ENCODE data around the gene FAM177A1. TPM values are rescaled to one million over a fixed set of nuclear protein-coding genes. Genes with fewer than 3 reads are reported as not detected.
"Not testable (repeated sequence)": the region's sequence is repeated elsewhere in the genome, so short reads cannot be mapped to it uniquely, and the experiment has no call there.

Gene FAM177A1
- 10 to 100 TPM; 50.1 to 70.4 (median 57.2) TPM for polyA plus RNA-seq (ENCODE audit: insufficient read length in 4 of 4)

GRCh38 chr14:35046048-35046750 is at the start of gene FAM177A1:
Gene FAM177A1, plus strand, starts transcription at chr14:35046272. Its CDS starts 192 bp downstream, at chr14:35046464.
- peak; percentile 58 to 85 (median 78) for DNase-seq (ENCODE audit: low read depth in 4 of 4, low spot score in 2 of 4)

- no peak for DNase-seq (ENCODE audit: low read depth in 4 of 4, low spot score in 2 of 4)
Observed at GRCh38 chr14:34997762-34998161, 48.3 kb upstream of the FAM177A1 start.

GRCh38 chr14:34999500-34999899 is 46.6 kb upstream of the FAM177A1 start:
- no peak for DNase-seq (ENCODE audit: low read depth in 4 of 4, low spot score in 2 of 4)

- DNase-seq (ENCODE audit: low read depth in 4 of 4, low spot score in 2 of 4): no peak
Observed at GRCh38 chr14:35001621-35002020, 44.5 kb upstream of the FAM177A1 start.

GRCh38 chr14:35004839-35005238 is 41.2 kb upstream of the FAM177A1 start:
- no peak for DNase-seq (ENCODE audit: low read depth in 4 of 4, low spot score in 2 of 4)

- no peak for DNase-seq (ENCODE audit: low read depth in 4 of 4, low spot score in 2 of 4)
Observed at GRCh38 chr14:35016568-35016967, 29.5 kb upstream of the FAM177A1 start.

GRCh38 chr14:35020713-35021112 is 25.4 kb upstream of the FAM177A1 start:
- no peak for DNase-seq (ENCODE audit: low read depth in 4 of 4, low spot score in 2 of 4)

GRCh38 chr14:35028435-35028834 is 17.6 kb upstream of the FAM177A1 start:
- DNase-seq (ENCODE audit: low read depth in 4 of 4, low spot score in 2 of 4): no peak

GRCh38 chr14:35032562-35032961 is 13.5 kb upstream of the FAM177A1 start:
- no peak for DNase-seq (ENCODE audit: low read depth in 4 of 4, low spot score in 2 of 4)

- no peak for DNase-seq (ENCODE audit: low read depth in 4 of 4, low spot score in 2 of 4)
Observed at GRCh38 chr14:35034440-35034833, 11.6 kb upstream of the FAM177A1 start.

GRCh38 chr14:35034944-35035554 is 11.0 kb upstream of the FAM177A1 start:
- not testable (repeated sequence) for DNase-seq (ENCODE audit: low read depth in 4 of 4, low spot score in 2 of 4)

- DNase-seq (ENCODE audit: low read depth in 4 of 4, low spot score in 2 of 4): not testable (repeated sequence)
Observed at GRCh38 chr14:35038312-35038711, 7.8 kb upstream of the FAM177A1 start.

- no peak for DNase-seq (ENCODE audit: low read depth in 4 of 4, low spot score in 2 of 4)
Observed at GRCh38 chr14:35042632-35043031, 3.4 kb upstream of the FAM177A1 start.

- no peak for DNase-seq (ENCODE audit: low read depth in 4 of 4, low spot score in 2 of 4)
Observed at GRCh38 chr14:35043046-35043445, 3.0 kb upstream of the FAM177A1 start.

- DNase-seq (ENCODE audit: low read depth in 4 of 4, low spot score in 2 of 4): no peak
Observed at GRCh38 chr14:35044939-35045797, 904 bp upstream of the FAM177A1 start.

GRCh38 chr14:35045798-35046047 is 349 bp upstream of the FAM177A1 start:
- peak in 1 of 4 donors; percentile 53 for DNase-seq (ENCODE audit: low read depth in 4 of 4, low spot score in 2 of 4)

- DNase-seq (ENCODE audit: low read depth in 4 of 4, low spot score in 2 of 4): peak; percentile 26 to 41 (median 37)
Observed at GRCh38 chr14:35046751-35047536, 872 bp downstream of the FAM177A1 start.

- DNase-seq (ENCODE audit: low read depth in 4 of 4, low spot score in 2 of 4): no peak
Observed at GRCh38 chr14:35047976-35048513, 2.0 kb downstream of the FAM177A1 start.

GRCh38 chr14:35050652-35051051 is 4.6 kb downstream of the FAM177A1 start:
- DNase-seq (ENCODE audit: low read depth in 4 of 4, low spot score in 2 of 4): no peak

- no peak for DNase-seq (ENCODE audit: low read depth in 4 of 4, low spot score in 2 of 4)
Observed at GRCh38 chr14:35051796-35052195, 5.7 kb downstream of the FAM177A1 start.

All from left renal cortex interstitium (tissue), 4 donors.